Cardiac fibroblast (primary cell): Measurements from ENCODE around the gene ZNF106.

Experiments used
- DNase-seq, 2 donors: peaks; one replicate each; pipeline versions ENCODE4 v3.0.0 to v3.0.0-alpha.2; 2010; ENCODE audit warnings: low read depth in 2 of 2
- H3K4me3 ChIP-seq, 2 donors: replicated peaks in 1 of 2; 1 replicate in 1 of 2; 2 replicates in 1 of 2; pipeline ENCODE4 v1.5.1; 2011; ENCODE audit warnings: low read depth in 2 of 2, low read length in 2 of 2, mild to moderate bottlenecking in 2 of 2, moderate library complexity in 1 of 2
- CTCF ChIP-seq: IDR thresholded peaks from one replicate; pipeline ENCODE4 v1.5.1; 2011; ENCODE audit warnings: low read depth, mild to moderate bottlenecking, low read length, inconsistent platforms

Gene ZNF106

GRCh38 chr15:42483677-42484076 is 7.3 kb downstream of the ZNF106 start:
- no peak overlapping the region for H3K4me3 ChIP-seq
- no peak for TF ChIP-seq CTCF
- no peak for DNase-seq

GRCh38 chr15:42482701-42483100 is 8.2 kb downstream of the ZNF106 start:
- no peak overlapping the region for H3K4me3 ChIP-seq
- no peak for DNase-seq
- no peak for TF ChIP-seq CTCF

- no peak overlapping the region for H3K4me3 ChIP-seq
- DNase-seq = peak in 1 of 2 donors; percentile 7
- TF ChIP-seq CTCF = no peak
Observed at GRCh38 chr15:42474827-42475226, 16.1 kb downstream of the ZNF106 start.

- no peak for TF ChIP-seq CTCF
- DNase-seq = no peak
- H3K4me3 ChIP-seq = no peak overlapping the region
Observed at GRCh38 chr15:42471002-42471401, 19.9 kb downstream of the ZNF106 start.

GRCh38 chr15:42465520-42466259 is 25.3 kb downstream of the ZNF106 start:
- no peak overlapping the region for H3K4me3 ChIP-seq
- no peak for DNase-seq
- TF ChIP-seq CTCF = no peak

GRCh38 chr15:42461261-42461660 is 29.7 kb downstream of the ZNF106 start:
- TF ChIP-seq CTCF = no peak
- H3K4me3 ChIP-seq = no peak overlapping the region
- DNase-seq = no peak
